ENCODE data around the gene PKMYT1.
A peak's percentile ranks its signal among the peaks of the same experiment; 100 is the strongest.

Gene PKMYT1

GRCh38 chr16:2971985-2972784, 8.1 kb downstream of the PKMYT1 start:
- no peak for DNase-seq

DNA sequence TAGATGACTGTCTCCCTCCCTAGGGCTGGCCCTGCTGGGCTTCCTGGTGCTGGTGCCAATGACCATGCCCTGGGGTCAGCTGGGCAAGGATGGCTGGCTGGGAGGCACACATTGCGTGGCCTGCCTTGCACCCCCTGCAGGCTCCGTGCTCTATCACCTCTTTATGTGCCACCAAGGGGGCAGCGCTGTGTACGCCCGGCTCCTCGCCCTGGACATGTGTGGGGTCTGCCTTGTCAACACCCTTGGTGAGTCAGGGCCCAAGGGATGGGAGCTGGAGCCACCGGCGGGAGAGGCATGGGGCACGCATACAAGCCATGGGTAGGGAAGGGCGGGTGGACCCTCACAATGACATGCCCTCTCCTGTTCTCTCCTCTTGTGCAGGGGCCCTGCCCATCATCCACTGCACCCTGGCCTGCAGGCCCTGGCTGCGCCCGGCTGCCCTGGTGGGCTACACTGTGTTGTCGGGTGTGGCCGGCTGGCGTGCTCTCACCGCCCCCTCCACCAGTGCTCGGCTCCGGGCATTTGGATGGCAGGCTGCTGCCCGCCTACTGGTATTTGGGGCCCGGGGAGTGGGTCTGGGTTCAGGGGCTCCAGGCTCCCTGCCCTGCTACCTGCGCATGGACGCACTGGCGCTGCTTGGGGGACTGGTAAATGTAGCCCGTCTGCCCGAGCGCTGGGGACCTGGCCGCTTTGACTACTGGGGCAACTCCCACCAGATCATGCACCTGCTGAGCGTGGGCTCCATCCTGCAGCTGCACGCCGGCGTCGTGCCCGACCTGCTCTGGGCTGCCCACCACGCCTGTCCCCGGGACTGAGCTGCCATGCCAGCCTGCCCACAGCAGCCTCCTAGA, 8.9 kb downstream of the PKMYT1 start:
- DNase-seq, result no peak

DNA sequence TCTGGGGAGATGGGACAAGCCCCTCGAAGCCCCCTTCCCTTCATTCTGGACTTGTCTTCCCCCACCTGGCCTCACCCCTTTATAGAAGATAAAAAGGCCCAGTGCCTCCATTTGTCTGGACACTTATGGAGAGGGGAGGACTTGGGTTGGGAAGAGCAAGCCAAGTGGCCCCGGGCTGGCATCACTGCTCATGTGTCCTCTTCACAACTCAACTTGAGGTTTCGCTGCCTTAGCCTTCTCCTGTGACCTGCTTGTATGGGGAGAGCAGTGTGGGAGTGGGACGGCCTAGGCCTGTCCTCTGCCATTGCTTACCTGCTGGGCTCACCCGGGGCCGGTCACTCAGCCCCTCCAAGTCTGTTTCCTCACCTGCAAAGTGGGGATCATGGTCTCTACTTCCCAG, 9.7 kb downstream of the PKMYT1 start:
- no peak for DNase-seq

GRCh38 chr16:2969545-2970521, 10.4 kb downstream of the PKMYT1 start:
- DNase-seq, result peak; percentile 43

- peak; percentile 58 for DNase-seq
Measured at GRCh38 chr16:2968738-2969544, 11.3 kb downstream of the PKMYT1 start, which contains the start of gene PAQR4. Gene PAQR4, plus strand, starts transcription at chr16:2969348. Its CDS starts 327 bp downstream, at chr16:2969675.

DNA sequence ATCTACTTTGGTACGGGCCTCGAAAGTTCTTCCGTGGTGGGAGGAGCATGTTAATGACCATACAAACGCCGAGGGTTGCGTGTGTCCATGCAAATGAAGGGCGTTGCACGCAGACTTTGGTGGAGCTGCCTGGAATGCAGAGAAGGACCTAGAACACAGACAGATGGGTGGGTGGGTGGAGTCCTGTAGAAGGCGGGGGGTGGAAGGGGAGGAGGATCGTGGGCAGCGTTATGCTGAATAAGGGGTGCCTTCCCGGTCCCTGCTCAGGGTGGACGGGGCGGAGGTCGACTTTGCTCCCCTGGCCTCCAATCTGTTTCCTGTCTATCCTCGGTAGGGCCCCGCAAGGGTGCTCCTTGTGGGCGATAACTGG, 11.9 kb downstream of the PKMYT1 start:
- DNase-seq, result no peak

- no peak for DNase-seq
Measured at GRCh38 chr16:2967721-2968161, 12.5 kb downstream of the PKMYT1 start.

DNA sequence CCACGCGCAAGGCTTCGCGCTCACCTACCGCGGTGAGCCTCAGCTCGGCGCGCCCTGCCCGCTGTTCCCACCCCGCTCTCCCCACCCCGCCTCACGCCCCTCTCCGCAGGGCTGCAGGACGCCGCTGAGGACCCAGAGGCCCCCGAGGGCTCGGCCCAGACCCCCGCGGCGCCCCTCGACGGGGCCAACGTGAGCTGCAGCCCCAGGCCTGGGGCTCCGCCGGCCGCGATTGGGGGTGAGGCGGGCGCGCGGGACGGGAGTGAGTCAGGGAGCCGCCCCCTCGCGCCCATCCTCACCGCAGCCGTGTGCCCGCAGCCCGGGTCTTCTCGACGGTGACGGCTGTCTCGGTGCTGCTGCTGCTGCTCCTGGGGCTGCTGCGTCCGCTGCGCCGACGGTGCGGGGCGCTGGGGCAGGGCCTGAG, 13.0 kb downstream of the PKMYT1 start:
- no peak for DNase-seq

DNA sequence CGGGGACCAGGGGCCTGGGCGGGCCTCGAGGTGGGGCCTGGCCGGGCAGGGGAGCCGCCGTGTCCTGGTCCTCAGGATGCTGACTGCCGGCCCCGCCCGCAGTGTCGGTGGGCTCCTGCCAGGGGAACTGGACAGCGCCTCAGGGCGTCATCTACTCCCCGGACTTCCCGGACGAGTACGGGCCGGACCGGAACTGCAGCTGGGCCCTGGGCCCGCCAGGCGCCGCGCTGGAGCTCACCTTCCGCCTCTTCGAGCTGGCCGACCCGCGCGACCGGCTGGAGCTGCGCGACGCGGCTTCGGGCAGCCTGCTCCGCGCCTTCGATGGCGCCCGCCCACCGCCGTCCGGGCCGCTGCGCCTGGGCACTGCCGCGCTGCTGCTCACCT, 13.4 kb downstream of the PKMYT1 start:
- no peak for DNase-seq

GRCh38 chr16:2966043-2966807, 14.0 kb downstream of the PKMYT1 start:
- no peak for DNase-seq

- DNase-seq, result peak; percentile 33
Measured at GRCh38 chr16:2964475-2965336, 15.5 kb downstream of the PKMYT1 start.

DNA sequence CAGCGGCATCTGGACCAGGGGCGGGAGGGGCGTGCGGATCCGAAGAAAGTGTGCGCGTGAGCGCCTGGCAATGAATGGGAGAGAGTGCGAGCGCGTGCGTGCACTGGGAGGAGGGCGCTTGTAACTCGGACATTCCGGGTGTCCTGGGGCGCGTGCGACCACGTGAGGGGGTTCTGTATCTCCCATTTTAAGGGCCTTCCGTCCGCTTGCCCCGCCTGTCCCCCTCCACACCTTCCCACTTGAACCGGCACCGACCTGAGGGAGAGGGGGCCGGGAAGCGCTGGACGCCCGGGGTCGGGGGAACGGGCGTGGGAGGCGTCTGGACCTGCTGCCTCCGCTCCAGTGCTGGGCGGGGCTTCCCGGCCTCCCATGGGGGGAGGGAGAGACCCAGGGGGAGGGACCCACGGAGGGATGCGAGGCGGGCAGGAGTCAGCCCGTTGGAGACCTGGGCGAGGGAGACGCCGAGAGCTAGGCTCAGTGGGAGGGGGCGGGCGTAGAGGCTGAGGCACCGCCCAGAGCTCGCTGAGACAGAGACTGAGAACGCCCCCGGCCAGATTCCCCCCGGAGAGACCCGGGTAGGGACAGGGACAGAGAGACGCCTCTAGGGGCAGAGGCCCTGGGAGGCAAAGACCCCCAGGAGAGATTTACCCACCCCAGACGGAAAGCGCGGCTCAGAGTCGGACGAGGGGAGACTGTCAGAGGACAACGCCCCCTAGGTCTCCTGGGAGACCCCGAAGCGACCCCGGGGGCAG, 16.3 kb downstream of the PKMYT1 start, which contains the start of gene KREMEN2:
TSS of gene KREMEN2 (plus strand) at position 553 of the 752 bp plus-strand sequence. CDS start 246 bp downstream, outside the sequence.
- no peak for DNase-seq

DNA sequence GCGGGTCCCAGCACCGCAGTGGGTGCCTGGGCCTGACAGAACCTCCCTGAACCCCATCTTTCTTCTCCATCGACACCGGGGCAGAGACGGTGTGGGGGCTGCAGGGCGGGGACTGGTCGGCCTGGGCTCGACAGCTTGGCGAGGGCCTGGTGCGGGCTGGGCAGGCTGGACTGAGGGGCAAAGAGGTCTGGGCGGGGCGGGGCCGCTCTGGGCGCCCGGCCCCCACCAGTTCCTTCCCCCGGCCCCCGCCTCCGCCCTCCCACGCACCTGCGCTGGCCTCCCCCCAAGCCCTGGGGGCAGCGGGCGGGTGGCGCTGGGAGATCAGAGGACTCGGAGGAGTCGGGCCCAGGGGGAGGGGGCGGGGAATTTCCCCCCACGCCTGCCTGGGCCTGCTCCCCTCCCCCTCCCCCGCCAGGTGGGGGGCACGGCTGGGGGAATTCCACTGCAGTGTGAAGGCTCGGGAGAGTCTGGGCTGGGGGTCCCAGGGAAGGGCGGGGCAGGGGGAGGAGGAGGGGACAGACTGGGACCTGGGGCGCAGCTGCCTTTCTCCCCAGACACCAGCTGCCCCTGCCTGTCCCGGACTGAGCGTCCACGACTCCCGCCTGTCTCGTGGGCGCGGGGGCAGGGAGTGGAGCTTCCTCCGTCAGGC, 17.0 kb downstream of the PKMYT1 start:
- DNase-seq, result no peak

GRCh38 chr16:2962334-2963073, 17.7 kb downstream of the PKMYT1 start:
- no peak for DNase-seq

DNA sequence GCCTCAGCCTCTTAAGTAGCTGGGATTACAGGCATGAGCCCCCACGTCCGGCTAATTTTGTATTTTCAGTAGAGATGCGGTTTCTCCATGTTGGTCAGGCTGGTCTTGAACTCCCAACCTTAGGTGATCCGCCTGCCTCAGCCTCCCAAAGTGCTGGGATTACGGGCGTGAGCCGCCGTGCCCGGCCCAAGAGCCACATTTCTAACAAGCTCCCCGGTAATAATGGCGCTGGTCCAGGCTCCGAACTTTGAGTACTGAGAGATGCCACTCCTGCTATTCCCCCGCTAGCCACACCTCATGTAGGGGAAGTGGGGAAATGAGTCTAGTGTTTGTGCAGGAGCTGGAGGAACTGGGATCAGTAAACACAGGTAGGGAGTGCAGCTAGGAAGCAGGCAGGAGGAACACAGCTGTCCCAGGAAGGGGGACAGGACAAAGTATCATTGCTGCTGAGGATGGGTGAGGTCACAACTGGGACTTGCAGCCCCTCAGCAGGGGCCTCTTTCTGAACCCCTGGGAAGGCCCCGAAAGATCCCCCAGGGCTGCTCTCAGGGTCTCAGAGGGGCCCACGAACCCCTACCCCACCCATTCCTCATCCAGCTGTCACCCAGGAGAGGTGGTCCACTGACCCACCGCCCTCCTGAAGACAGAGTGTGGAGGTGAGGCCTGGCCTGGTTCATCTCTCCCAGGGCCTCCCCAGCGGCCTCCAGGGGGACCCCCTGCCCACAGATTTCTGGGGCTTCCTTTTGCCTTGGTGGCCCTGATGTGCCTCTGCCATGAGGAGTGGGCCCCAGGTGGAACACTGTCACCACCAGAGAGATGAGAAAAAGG, 19.8 kb downstream of the PKMYT1 start:
- no peak for DNase-seq

DNA sequence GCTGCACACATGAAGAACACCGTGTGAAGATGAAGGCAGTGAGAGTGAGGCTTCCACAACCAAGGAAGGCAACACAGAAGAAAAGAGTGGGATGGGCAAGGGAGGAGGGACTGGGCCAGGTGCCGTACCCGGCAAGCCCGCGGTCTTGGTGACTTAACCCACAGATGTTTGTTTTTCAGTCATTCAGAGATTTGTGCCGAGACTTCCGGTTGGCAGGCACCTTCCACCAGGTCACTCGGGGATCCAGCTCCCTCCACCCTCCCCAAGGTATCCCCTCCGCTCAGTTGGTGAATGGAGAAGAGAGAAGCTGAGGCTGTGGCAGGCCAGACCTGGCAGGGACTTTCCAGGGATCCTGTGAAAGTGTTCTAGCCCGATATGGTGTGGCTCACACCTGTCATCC, 21.0 kb downstream of the PKMYT1 start:
- DNase-seq, result no peak

DNA sequence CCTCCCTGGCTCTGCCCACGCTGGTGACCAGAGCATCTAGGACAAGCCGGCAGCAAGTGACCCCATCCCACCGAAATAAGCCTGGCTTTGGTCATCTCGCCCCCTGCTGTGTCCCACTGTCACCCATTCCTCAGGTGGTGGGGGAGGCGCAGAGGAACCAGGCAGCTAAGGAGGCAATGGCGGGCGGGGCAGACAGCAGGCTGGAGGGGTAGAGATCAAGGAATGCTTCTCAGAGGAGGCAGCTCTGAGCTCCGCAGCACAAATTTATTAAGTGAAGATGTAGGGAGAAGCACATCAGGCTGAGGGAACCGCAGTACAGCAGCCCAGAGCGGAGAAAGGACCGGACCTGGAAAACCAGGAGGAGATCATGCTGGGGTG, 23.7 kb downstream of the PKMYT1 start:
- DNase-seq, result no peak

All from activated CD4-positive, alpha-beta T cell treated with anti-CD3 and anti-CD28 coated beads for 1 hour (primary cell).